ENCODE measurements around the gene SLCO3A1. TPM values are rescaled to one million over a fixed set of nuclear protein-coding genes. Genes with fewer than 3 reads are reported as not detected.
"Not testable (repeated sequence)": the region's sequence is repeated elsewhere in the genome, so short reads cannot be mapped to it uniquely, and the experiment has no call there.

SLCO3A1 gene
- total RNA-seq, 3 donors from 2014 or later, result 13.4 to 23.8 (median 14.3) TPM

GRCh38 chr15:92056875-92057274, 203.4 kb downstream of the SLCO3A1 start:
- no peaks in the 10 kb centered on the region for H3K9me3 ChIP-seq
- intact Hi-C loops (cut with DNase I, micrococcal nuclease), result no loop called here
- ATAC-seq, result no peak
- H3K4me3 ChIP-seq, result no peak overlapping the region
- no peak for TF ChIP-seq CTCF (IDR thresholded peaks at IDR 0.05)
- no peak for DNase-seq
- no peaks in the 10 kb centered on the region for H3K4me1 ChIP-seq (ENCODE audit: low read depth)
- H3K36me3 ChIP-seq (ENCODE audit: low read depth), result no peaks in the 10 kb centered on the region

GRCh38 chr15:92059036-92059970, 205.8 kb downstream of the SLCO3A1 start:
- intact Hi-C loops (cut with DNase I, micrococcal nuclease), result no loop called here
- Histone ChIP-seq H3K4me3 (no peak overlapping the region), H3K4me1 (ENCODE audit: low read depth) (no peaks in the 10 kb centered on the region), H3K9me3 (no peaks in the 10 kb centered on the region), H3K36me3 (ENCODE audit: low read depth) (no peaks in the 10 kb centered on the region)
- no peak for TF ChIP-seq CTCF (IDR thresholded peaks at IDR 0.05)
- ATAC-seq (no peak), DNase-seq (no peak)

GRCh38 chr15:92059971-92060311, 206.4 kb downstream of the SLCO3A1 start:
- H3K9me3 ChIP-seq; DNase-seq; H3K4me1 ChIP-seq (ENCODE audit: low read depth); H3K4me3 ChIP-seq; ATAC-seq; intact Hi-C loops (cut with DNase I, micrococcal nuclease); H3K36me3 ChIP-seq (ENCODE audit: low read depth): not testable (repeated sequence)

GRCh38 chr15:92061511-92062195, 208.1 kb downstream of the SLCO3A1 start:
- ATAC-seq (no peak), DNase-seq (no peak)
- intact Hi-C loops (cut with DNase I, micrococcal nuclease), result no loop called here
- Histone ChIP-seq H3K4me3 (no peak overlapping the region), H3K4me1 (ENCODE audit: low read depth) (no peaks in the 10 kb centered on the region), H3K36me3 (ENCODE audit: low read depth) (no peaks in the 10 kb centered on the region), H3K9me3 (no peaks in the 10 kb centered on the region)
- no peak for TF ChIP-seq CTCF (IDR thresholded peaks at IDR 0.05)

- no peaks in the 10 kb centered on the region for H3K36me3 ChIP-seq (ENCODE audit: low read depth)
- H3K4me1 ChIP-seq (ENCODE audit: low read depth), result no peaks in the 10 kb centered on the region
- ATAC-seq (no peak), DNase-seq (no peak)
- TF ChIP-seq CTCF (IDR thresholded peaks at IDR 0.05), result no peak
- H3K4me3 ChIP-seq, result no peak overlapping the region
- H3K9me3 ChIP-seq, result no peaks in the 10 kb centered on the region
- intact Hi-C loops (cut with DNase I, micrococcal nuclease), result no loop called here
These were observed 209.0 kb downstream of the SLCO3A1 start for GRCh38 chr15:92062505-92062904.

- H3K9me3 ChIP-seq, result no peaks in the 10 kb centered on the region
- no peak overlapping the region for H3K4me3 ChIP-seq
- TF ChIP-seq CTCF (IDR thresholded peaks at IDR 0.05), result no peak
- ATAC-seq (no peak), DNase-seq (no peak)
- no peaks in the 10 kb centered on the region for H3K4me1 ChIP-seq (ENCODE audit: low read depth)
- intact Hi-C loops (cut with DNase I, micrococcal nuclease), result no loop called here
- no peaks in the 10 kb centered on the region for H3K36me3 ChIP-seq (ENCODE audit: low read depth)
These were observed 214.6 kb downstream of the SLCO3A1 start for GRCh38 chr15:92068121-92068520.

All from mucosa of descending colon (tissue), 3 donors.